K562 (cell line): ENCODE data around the gene KRTAP22-1. TPM values are rescaled to one million over a fixed set of nuclear protein-coding genes. Genes with fewer than 3 reads are reported as not detected.

Experiments
- ATAC-seq: fragments of 200-7000 bp; cut with Tn5 transposase; 3 replicates; pipeline ENCODE4 v1.9.1; 2020; ENCODE audit warnings: moderate library complexity
- BruUV-seq: library from RNA; stranded (reverse); fragments of 400-500 nt; replicated peaks from 2 replicates; lab custom pipeline; 2021; lab: Mats Ljungman, UMichigan
- CTCF ChIA-PET: fragments of 300-600 bp; formaldehyde crosslinking; extraction: SDS; loops from one replicate; lab custom pipeline; 2021; ENCODE audit warnings: low intra/inter-chr PET ratio; lab: Yijun Ruan, JAX
- POLR2A ChIA-PET: fragments of 300-600, 350-650 bp; sonication (Branson Sonifier 250); formaldehyde crosslinking; extraction: SDS; loops from one replicate; lab custom pipeline; 2021; ENCODE audit warnings: antibody characterized with exemption, inconsistent platforms; lab: Yijun Ruan, JAX
- DNase-seq, 4 experiments: peaks; one replicate each; pipeline versions ENCODE4 v3.0.0 to v3.0.0-alpha.2; 2011 to 2018; ENCODE audit warnings: low spot score in 3 of 4, mixed read lengths in 3 of 4; ENCODE audit errors: extremely low read depth in 1 of 4
- FAIRE-seq: peaks from 2 replicates; lab custom pipeline; 2011; peaks lifted over from hg19 to GRCh38; lab: Jason Lieb, UNC
- H2AFZ ChIP-seq: 2 replicates; pipeline ENCODE4 v1.6.0; 2011; ENCODE audit warnings: low read depth, low read length, control low read depth, inconsistent platforms
- H3K27ac ChIP-seq: fragments of 200-600 bp; 3 replicates; pipeline ENCODE4 v1.8.0; 2011; ENCODE audit warnings: low read depth, mild to moderate bottlenecking, control low read depth, inconsistent platforms, low read length, moderate library complexity, mixed read lengths; ENCODE audit errors: extremely low read depth
- H3K27me3 ChIP-seq, 2 experiments: fragments of 300-600 bp in 1 of 2; 2 replicates in 1 of 2; 3 replicates in 1 of 2; pipeline versions ENCODE4 v1.6.0 to v1.8.0; 2011; ENCODE audit warnings: inconsistent platforms in 2 of 2, low read length in 2 of 2, mild to moderate bottlenecking in 1 of 2, mixed read lengths in 1 of 2, moderate library complexity in 1 of 2; ENCODE audit not compliant: control insufficient read depth in 2 of 2, insufficient read depth in 2 of 2
- H3K36me3 ChIP-seq: fragments of 300-600 bp; 3 replicates; pipeline ENCODE4 v1.8.0; 2011; ENCODE audit warnings: mild to moderate bottlenecking, low read length, inconsistent platforms; ENCODE audit not compliant: control insufficient read depth, insufficient read depth
- H3K4me1 ChIP-seq, 2 experiments: fragments of 200-600 bp in 1 of 2; replicated peaks in 1 of 2; 2 replicates in 1 of 2; 3 replicates in 1 of 2; pipeline versions ENCODE4 v1.5.1 to v1.8.0; 2011; ENCODE audit warnings: inconsistent platforms in 2 of 2, low read length in 2 of 2, mild to moderate bottlenecking in 1 of 2, mixed read lengths in 1 of 2, moderate library complexity in 1 of 2; ENCODE audit not compliant: control insufficient read depth in 2 of 2, insufficient read depth in 2 of 2
- H3K4me2 ChIP-seq: 2 replicates; pipeline ENCODE4 v1.6.1; 2011; ENCODE audit warnings: low read length, control low read depth, inconsistent platforms, mixed read lengths; ENCODE audit not compliant: insufficient read depth
- H3K4me3 ChIP-seq: fragments of 200-600 bp; sonication (generic), shearing (Covaris generic); 2 replicates; pipeline ENCODE4 v1.5.1; 2016; ENCODE audit warnings: control low read depth, inconsistent platforms
- H3K79me2 ChIP-seq: fragments of 200-600 bp; 3 replicates; pipeline ENCODE4 v1.8.0; 2011; ENCODE audit warnings: low read length, inconsistent platforms; ENCODE audit not compliant: control insufficient read depth, insufficient read depth
- H3K9ac ChIP-seq, 2 experiments: 2 replicates each; pipeline versions ENCODE4 v1.6.0 to v1.6.1; 2011; ENCODE audit warnings: low read depth in 2 of 2, low read length in 2 of 2, control low read depth in 1 of 2, inconsistent platforms in 1 of 2, mild to moderate bottlenecking in 1 of 2, mixed read lengths in 1 of 2; ENCODE audit not compliant: insufficient read depth in 1 of 2
- H3K9me1 ChIP-seq: one replicate; pipeline ENCODE4 v1.6.0; 2011; ENCODE audit warnings: inconsistent platforms, mild to moderate bottlenecking, low read length, moderate library complexity; ENCODE audit not compliant: control insufficient read depth, insufficient read depth
- H3K9me3 ChIP-seq: replicated peaks from 2 replicates; pipeline ENCODE4 v1.5.1; 2011; ENCODE audit warnings: low read depth, low read length, inconsistent platforms; ENCODE audit not compliant: control insufficient read depth, insufficient read depth
- H4K20me1 ChIP-seq: replicated peaks from 2 replicates; pipeline ENCODE4 v1.6.1; 2011; ENCODE audit warnings: low read length, inconsistent platforms, mixed read lengths; ENCODE audit not compliant: control insufficient read depth, insufficient read depth
- BDP1 ChIP-seq: IDR thresholded peaks from 3 replicates; pipeline ENCODE4 v1.6.1; 2011; ENCODE audit not compliant: insufficient read length, insufficient read depth
- EGR1 ChIP-seq: fragments of 450-650 bp; conservative IDR thresholded peaks from 2 replicates; pipeline ENCODE4 v1.6.1; 2017; ENCODE audit warnings: mild to moderate bottlenecking
- ELF2 ChIP-seq: fragments of 250-450 bp; sonication (Bioruptor Pico); IDR thresholded peaks from 2 replicates; pipeline ENCODE4 v1.5.0; 2021; ENCODE audit warnings: mild to moderate bottlenecking
- ERF ChIP-seq: fragments of 450-650 bp; formaldehyde crosslinking; IDR thresholded peaks from 2 replicates; pipeline ENCODE4 v1.4.0; 2020; ENCODE audit warnings: mild to moderate bottlenecking, mixed read lengths
- FOXA1 ChIP-seq: fragments of 450-650 bp; IDR thresholded peaks from 2 replicates; pipeline ENCODE4 v1.6.1; 2016; ENCODE audit warnings: mild to moderate bottlenecking, borderline replicate concordance
- GTF2F1 ChIP-seq: IDR thresholded peaks from 2 replicates; pipeline ENCODE4 v1.6.1; 2011; ENCODE audit warnings: low read depth, low read length, improper control_type of control experiment
- HNRNPL ChIP-seq: fragments of 200-400 bp; formaldehyde crosslinking; IDR thresholded peaks from 2 replicates; pipeline ENCODE4 v1.6.1; 2017; ENCODE audit warnings: low read depth, mild to moderate bottlenecking, low read length
- KDM4B ChIP-seq, 2 experiments: fragments of 450-650 bp in 1 of 2; sonication (generic) in 1 of 2; IDR thresholded peaks; 2 replicates each; pipeline ENCODE4 v1.6.1; 2016 to 2017; ENCODE audit warnings: borderline replicate concordance in 2 of 2, antibody characterized with exemption in 1 of 2, low read depth in 1 of 2, mild to moderate bottlenecking in 1 of 2
- KLF16 ChIP-seq: IDR thresholded peaks from 2 replicates; pipeline ENCODE4 v1.6.1; 2016; ENCODE audit warnings: antibody characterized with exemption
- U2AF1 ChIP-seq: fragments of 200-400 bp; formaldehyde crosslinking; optimal IDR thresholded peaks from 2 replicates; pipeline ENCODE3; 2017; ENCODE audit warnings: mild to moderate bottlenecking, low read depth, low read length, moderate library complexity
- XRCC4 ChIP-seq: IDR thresholded peaks from one replicate; pipeline ENCODE4 v1.6.1; 2011; ENCODE audit not compliant: insufficient read depth, insufficient read length; ENCODE audit errors: extremely low read depth
- ZNF431 ChIP-seq: sonication (generic); formaldehyde crosslinking; IDR thresholded peaks from 2 replicates; pipeline ENCODE4 v1.8.0; 2022; ENCODE audit warnings: mild to moderate bottlenecking, missing genetic modification reagents
- ZNF583 ChIP-seq: fragments of 250-450 bp; sonication (Bioruptor Pico); IDR thresholded peaks from 2 replicates; pipeline ENCODE4 v1.4.0; 2020
- WGBS: fragments of 100-300 bp; shearing (Covaris generic); methylation state at CpG from one replicate; pipeline ENCODE4 v1.1.6; 2016; ENCODE audit warnings: low coverage, mixed read lengths; ENCODE audit not compliant: insufficient coverage; ENCODE audit errors: missing lambda C conversion rate; 5-methylcytosine and 5-hydroxymethylcytosine counted together
- in situ Hi-C: fragments of 300-500 bp; cut with MboI; formaldehyde crosslinking; loops from 4 replicates; pipeline ENCODE4 v1.15.0; 2018; ENCODE audit warnings: inconsistent platforms, mixed read lengths
- intact Hi-C: fragments of 100-400 bp; cut with micrococcal nuclease; formaldehyde crosslinking; loops from 2 replicates; pipeline ENCODE4 v1.14.2; 2022
- polyA plus RNA-seq, 8 experiments: library from polyadenylated mRNA; depleted of rRNA in 4 of 8; stranded (reverse) in 5 of 8; unstranded in 3 of 8; fragments of >200 nt; fragmentation: Nextera tagmentation in 2 of 8; fragmentation: Illumina TruSeq in 1 of 8; extraction: Ambion mirVana in 2 of 8; extraction: Trizol in 1 of 8; gene quantifications; 2 replicates each; pipeline versions ENCODE4 v1.2.1 to v1.2.3, GENCODE V29; 2011 to 2014; ENCODE audit warnings: inconsistent platforms in 1 of 8, missing spikeins in 1 of 8
- total RNA-seq, 7 experiments: library from RNA; depleted of rRNA in 6 of 7; stranded (reverse); fragments of >200 nt in 6 of 7; fragmentation: Illumina TruSeq in 2 of 7; extraction: Trizol in 2 of 7; gene quantifications; 2 replicates each; pipeline versions ENCODE4 v1.2.1 to v1.2.3, GENCODE V29; 2011 to 2021; ENCODE audit warnings: low replicate concordance in 1 of 7
- TF ChIP-seq, protein P1 (sequence below): fragments of 250-450 bp; sonication (Bioruptor Pico); IDR thresholded peaks from 2 replicates; pipeline ENCODE4 v1.5.0; 2021
- TF ChIP-seq, protein P2 (sequence below): fragments of 250-450 bp; sonication (Bioruptor Pico); IDR thresholded peaks from 2 replicates; pipeline ENCODE4 v1.8.0; 2021; ENCODE audit warnings: moderate library complexity, mild to moderate bottlenecking, inconsistent platforms
- TF ChIP-seq, protein P3 (sequence below): fragments of 450-650 bp; IDR thresholded peaks from 2 replicates; pipeline ENCODE4 v1.6.1; 2016; ENCODE audit warnings: mild to moderate bottlenecking

The KRTAP22-1 gene
- total and polyA plus RNA-seq, 9 of the 15 experiments (the other 6 are each of a cell fraction or from before 2014, with no cell fraction given), result not detected

DNA sequence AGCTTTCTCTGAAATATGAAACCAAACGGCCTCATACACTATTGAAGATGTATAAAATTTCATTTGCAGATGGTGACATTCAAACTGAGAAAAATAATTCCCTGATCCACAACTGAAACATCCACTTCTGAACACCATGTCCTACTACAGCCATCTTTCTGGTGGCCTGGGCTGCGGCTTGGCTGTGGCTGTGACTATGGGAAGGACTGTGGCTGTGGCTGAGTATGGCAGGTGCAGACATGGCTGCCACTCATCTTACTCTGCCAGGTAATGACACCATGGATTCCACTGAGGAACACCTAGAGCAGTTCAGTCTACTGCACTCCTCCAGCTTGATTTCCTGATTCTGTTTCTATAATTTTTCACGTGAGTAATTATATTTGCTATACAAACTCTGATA is 19.6 kb downstream of the KRTAP22-1 start, which contains the start of gene KRTAP20-4:
KRTAP20-4 (plus strand) TSS at position 106 of the 400 bp plus-strand sequence.
- Histone ChIP-seq H3K27me3 (no peaks in the 10 kb centered on the region), H3K4me2 (no peak within 1 kb of the TSS), H3K9me1 (no peaks in the 10 kb centered on the region)
- intact Hi-C loops, result no loop called here
- CTCF ChIA-PET, result no interaction called here
- TF ChIP-seq ZNF431 (CRISPR knock-in tag) (no peak), XRCC4 (no peak), U2AF1 (no peak), ERF (no peak), ELF2 (no peak), KLF16 (no peak), KDM4B (IDR thresholded peaks at IDR 0.05; ENCODE audit: borderline replicate concordance in 2 of 2, low read depth in 1 of 2) (no peak), HNRNPL (no peak), BDP1 (no peak), GTF2F1 (no peak), EGR1 (no peak), ZNF583 (no peak), FOXA1 (no peak)
- TF ChIP-seq, protein P1, sequence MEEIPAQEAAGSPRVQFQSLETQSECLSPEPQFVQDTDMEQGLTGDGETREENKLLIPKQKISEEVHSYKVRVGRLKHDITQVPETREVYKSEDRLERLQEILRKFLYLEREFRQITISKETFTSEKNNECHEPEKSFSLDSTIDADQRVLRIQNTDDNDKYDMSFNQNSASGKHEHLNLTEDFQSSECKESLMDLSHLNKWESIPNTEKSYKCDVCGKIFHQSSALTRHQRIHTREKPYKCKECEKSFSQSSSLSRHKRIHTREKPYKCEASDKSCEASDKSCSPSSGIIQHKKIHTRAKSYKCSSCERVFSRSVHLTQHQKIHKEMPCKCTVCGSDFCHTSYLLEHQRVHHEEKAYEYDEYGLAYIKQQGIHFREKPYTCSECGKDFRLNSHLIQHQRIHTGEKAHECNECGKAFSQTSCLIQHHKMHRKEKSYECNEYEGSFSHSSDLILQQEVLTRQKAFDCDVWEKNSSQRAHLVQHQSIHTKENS (CRISPR knock-in tag), result no peak
- TF ChIP-seq, protein P2, sequence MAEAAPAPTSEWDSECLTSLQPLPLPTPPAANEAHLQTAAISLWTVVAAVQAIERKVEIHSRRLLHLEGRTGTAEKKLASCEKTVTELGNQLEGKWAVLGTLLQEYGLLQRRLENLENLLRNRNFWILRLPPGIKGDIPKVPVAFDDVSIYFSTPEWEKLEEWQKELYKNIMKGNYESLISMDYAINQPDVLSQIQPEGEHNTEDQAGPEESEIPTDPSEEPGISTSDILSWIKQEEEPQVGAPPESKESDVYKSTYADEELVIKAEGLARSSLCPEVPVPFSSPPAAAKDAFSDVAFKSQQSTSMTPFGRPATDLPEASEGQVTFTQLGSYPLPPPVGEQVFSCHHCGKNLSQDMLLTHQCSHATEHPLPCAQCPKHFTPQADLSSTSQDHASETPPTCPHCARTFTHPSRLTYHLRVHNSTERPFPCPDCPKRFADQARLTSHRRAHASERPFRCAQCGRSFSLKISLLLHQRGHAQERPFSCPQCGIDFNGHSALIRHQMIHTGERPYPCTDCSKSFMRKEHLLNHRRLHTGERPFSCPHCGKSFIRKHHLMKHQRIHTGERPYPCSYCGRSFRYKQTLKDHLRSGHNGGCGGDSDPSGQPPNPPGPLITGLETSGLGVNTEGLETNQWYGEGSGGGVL, result no peak
- TF ChIP-seq, protein P3, sequence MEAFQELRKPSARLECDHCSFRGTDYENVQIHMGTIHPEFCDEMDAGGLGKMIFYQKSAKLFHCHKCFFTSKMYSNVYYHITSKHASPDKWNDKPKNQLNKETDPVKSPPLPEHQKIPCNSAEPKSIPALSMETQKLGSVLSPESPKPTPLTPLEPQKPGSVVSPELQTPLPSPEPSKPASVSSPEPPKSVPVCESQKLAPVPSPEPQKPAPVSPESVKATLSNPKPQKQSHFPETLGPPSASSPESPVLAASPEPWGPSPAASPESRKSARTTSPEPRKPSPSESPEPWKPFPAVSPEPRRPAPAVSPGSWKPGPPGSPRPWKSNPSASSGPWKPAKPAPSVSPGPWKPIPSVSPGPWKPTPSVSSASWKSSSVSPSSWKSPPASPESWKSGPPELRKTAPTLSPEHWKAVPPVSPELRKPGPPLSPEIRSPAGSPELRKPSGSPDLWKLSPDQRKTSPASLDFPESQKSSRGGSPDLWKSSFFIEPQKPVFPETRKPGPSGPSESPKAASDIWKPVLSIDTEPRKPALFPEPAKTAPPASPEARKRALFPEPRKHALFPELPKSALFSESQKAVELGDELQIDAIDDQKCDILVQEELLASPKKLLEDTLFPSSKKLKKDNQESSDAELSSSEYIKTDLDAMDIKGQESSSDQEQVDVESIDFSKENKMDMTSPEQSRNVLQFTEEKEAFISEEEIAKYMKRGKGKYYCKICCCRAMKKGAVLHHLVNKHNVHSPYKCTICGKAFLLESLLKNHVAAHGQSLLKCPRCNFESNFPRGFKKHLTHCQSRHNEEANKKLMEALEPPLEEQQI, result no peak
- TF ChIP-seq, all 486 proteins: peak for 0
- no peak within 1 kb of the TSS for H3K27ac ChIP-seq
- in situ Hi-C loops, result no loop called here
- no peak for FAIRE-seq
- H4K20me1 ChIP-seq, result no peaks in the 10 kb centered on the region
- H3K4me1 ChIP-seq, result no peaks in the 10 kb centered on the region
- ATAC-seq, result no peak
- no peak within 1 kb of the TSS for H3K9ac ChIP-seq
- H3K9me3 ChIP-seq, result no peaks in the 10 kb centered on the region; the same call in 1 of the 2 replicates
- no TSS peak for BruUV-seq
- no peaks in the 10 kb centered on the region for H3K79me2 ChIP-seq
- POLR2A ChIA-PET, result no interaction called here
- 0% methylated on average over 3 of the region's 3 CpGs for WGBS
- no peak within 1 kb of the TSS for H2AFZ ChIP-seq
- no peaks in the 10 kb centered on the region for H3K36me3 ChIP-seq
- no peak within 1 kb of the TSS for H3K4me3 ChIP-seq
- DNase-seq, result no peak
